Breast epithelium (tissue), 4 donors: ENCODE results near the gene MED8. TPM values are rescaled to one million over a fixed set of nuclear protein-coding genes. Genes with fewer than 3 reads are reported as not detected.

Experiments
- DNase-seq, 2 donors: peaks; one replicate each; pipeline ENCODE4 v3.0.0-alpha.2; 2019; ENCODE audit warnings: low spot score in 2 of 2
- H3K27ac ChIP-seq, 2 donors: fragments of 200-600 bp; sonication (generic) in 1 of 2; one replicate each; pipeline ENCODE4 v1.5.1; 2016 to 2019; ENCODE audit warnings: mild to moderate bottlenecking in 1 of 2
- H3K27me3 ChIP-seq, 2 donors: fragments of 200-600 bp; sonication (generic) in 1 of 2; one replicate each; pipeline versions ENCODE4 v1.5.1 to v1.6.0; 2017 to 2019; ENCODE audit warnings: control low read depth in 1 of 2, mild to moderate bottlenecking in 1 of 2
- H3K36me3 ChIP-seq: fragments of 200-600 bp; one replicate; pipeline ENCODE4 v1.5.1; 2019
- H3K4me1 ChIP-seq, 2 donors: fragments of 200-600 bp; sonication (generic); one replicate each; pipeline ENCODE4 v1.5.1; 2016 to 2019; ENCODE audit warnings: control low read depth in 1 of 2
- H3K4me3 ChIP-seq, 3 donors: fragments of 200-600 bp; sonication (generic); 1 replicate in 2 of 3; 2 replicates in 1 of 3; pipeline ENCODE4 v1.5.1; 2016 to 2019; ENCODE audit warnings: mild to moderate bottlenecking in 3 of 3, moderate library complexity in 2 of 3
- H3K9me3 ChIP-seq, 2 donors: fragments of 200-600 bp; sonication (generic) in 1 of 2; one replicate each; pipeline ENCODE4 v1.5.1; 2016 to 2019; ENCODE audit warnings: control low read depth in 1 of 2
- POLR2A ChIP-seq: fragments of 450-650 bp; IDR thresholded peaks from one replicate; pipeline ENCODE4 v1.6.1; 2016; ENCODE audit warnings: antibody characterized with exemption, mild to moderate bottlenecking, moderate library complexity
- POLR2AphosphoS5 ChIP-seq, 3 donors: sonication (generic); formaldehyde crosslinking; IDR thresholded peaks; one replicate each; pipeline ENCODE4 v1.6.1; 2017; ENCODE audit warnings: antibody characterized with exemption in 3 of 3
- intact Hi-C: fragments of 100-400 bp; cut with DNase I; formaldehyde crosslinking; loops from one replicate; pipeline ENCODE4 v1.15.1; 2023; ENCODE audit warnings: low total_unique reads
- total RNA-seq, 3 donors: library from RNA; depleted of rRNA; stranded (reverse); fragments of >200 nt; gene quantifications; one replicate each; pipeline ENCODE4 v1.1.0, GENCODE V29; 2016
- TF ChIP-seq, protein P1 (sequence below), 3 donors: fragments of 450-650 bp; IDR thresholded peaks; one replicate each; pipeline ENCODE4 v1.5.1; 2016 to 2017; ENCODE audit warnings: antibody characterized with exemption in 3 of 3, mild to moderate bottlenecking in 3 of 3, moderate library complexity in 3 of 3

Gene MED8
- total RNA-seq, 3 donors from 2014 or later = 38.3 to 42.9 (median 38.8) TPM

DNA sequence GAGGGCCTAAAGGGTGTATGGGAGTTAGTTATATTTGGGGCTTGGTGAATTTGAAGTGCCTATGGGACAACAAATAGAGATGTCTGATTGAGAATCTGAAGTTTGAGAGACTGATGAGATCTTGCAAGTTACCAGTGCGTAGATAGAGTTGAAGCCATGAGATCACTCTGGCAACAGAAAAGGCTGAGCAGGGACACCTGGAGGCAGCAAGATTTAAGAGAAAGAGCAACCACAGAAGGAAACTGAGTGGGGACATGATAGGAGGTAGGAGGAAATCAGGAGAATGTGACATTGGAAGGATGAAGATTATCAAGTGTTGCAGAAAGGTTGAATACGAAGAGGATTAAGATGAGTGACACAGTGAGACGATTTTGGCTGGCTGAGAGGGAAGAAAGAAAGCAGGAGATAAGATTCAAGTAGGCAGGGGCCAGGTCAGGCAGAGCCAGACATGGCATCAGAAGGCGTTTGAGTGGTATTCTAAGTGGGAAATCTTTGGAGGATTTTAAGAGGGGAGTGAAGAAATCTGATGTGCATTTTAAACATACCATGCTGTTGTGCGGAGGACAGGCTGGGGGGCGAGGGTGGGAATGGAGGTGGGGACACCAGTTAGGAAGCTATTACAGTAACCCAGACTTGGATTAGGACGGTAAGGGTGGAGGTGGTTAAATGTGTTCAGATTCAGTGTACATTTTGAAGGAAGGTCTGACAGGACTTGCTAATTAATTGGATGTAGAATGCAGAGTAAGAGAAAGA, 55.0 kb downstream of the MED8 start:
- Histone ChIP-seq H3K4me3 (no peak overlapping the region), H3K4me1 (no peaks in the 10 kb centered on the region), H3K27me3 (no peaks in the 10 kb centered on the region), H3K36me3 (no peaks in the 10 kb centered on the region), H3K9me3 (no peaks in the 10 kb centered on the region), H3K27ac (no peak overlapping the region)
- intact Hi-C loops = no loop called here
- TF ChIP-seq POLR2AphosphoS5 (IDR thresholded peaks at IDR 0.05) = no peak
- TF ChIP-seq, protein P1, sequence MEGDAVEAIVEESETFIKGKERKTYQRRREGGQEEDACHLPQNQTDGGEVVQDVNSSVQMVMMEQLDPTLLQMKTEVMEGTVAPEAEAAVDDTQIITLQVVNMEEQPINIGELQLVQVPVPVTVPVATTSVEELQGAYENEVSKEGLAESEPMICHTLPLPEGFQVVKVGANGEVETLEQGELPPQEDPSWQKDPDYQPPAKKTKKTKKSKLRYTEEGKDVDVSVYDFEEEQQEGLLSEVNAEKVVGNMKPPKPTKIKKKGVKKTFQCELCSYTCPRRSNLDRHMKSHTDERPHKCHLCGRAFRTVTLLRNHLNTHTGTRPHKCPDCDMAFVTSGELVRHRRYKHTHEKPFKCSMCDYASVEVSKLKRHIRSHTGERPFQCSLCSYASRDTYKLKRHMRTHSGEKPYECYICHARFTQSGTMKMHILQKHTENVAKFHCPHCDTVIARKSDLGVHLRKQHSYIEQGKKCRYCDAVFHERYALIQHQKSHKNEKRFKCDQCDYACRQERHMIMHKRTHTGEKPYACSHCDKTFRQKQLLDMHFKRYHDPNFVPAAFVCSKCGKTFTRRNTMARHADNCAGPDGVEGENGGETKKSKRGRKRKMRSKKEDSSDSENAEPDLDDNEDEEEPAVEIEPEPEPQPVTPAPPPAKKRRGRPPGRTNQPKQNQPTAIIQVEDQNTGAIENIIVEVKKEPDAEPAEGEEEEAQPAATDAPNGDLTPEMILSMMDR (IDR thresholded peaks at IDR 0.05) = no peak
- TF ChIP-seq POLR2A = no peak
- no peak for DNase-seq

Other genes starting within 250 kb of the MED8 start
- 10 to 100 TPM; 34.9 to 61.6 (median 46.4) TPM for gene EBNA1BP2, start 217.5 kb downstream of the MED8 start, total RNA-seq
- gene CFAP57, start 217.5 kb downstream of the MED8 start, total RNA-seq = under 1 TPM; 0.16 to 0.88 (median 0.66) TPM
- gene TMEM125, start 119.8 kb downstream of the MED8 start, total RNA-seq = 10 to 100 TPM in 2 of 3 donors, not detected in 1; 19.3 to 30.1 TPM
- gene C1orf210, start 104.2 kb downstream of the MED8 start, total RNA-seq = 10 to 100 TPM in 1 of 3 donors, 1 to 10 TPM in 1, not detected in 1; 7.2 to 31.3 TPM
- gene TIE1, start 88.8 kb downstream of the MED8 start, total RNA-seq = 10 to 100 TPM in 2 of 3 donors, 1 to 10 TPM in 1; 9.4 to 39.0 (median 24.2) TPM
- not detected for gene MPL, start 52.0 kb downstream of the MED8 start, total RNA-seq
- 1 to 10 TPM; 1.3 to 5.8 (median 1.3) TPM for gene CDC20, start 30.8 kb downstream of the MED8 start, total RNA-seq
- 10 to 100 TPM; 45.9 to 60.6 (median 55.5) TPM for gene ELOVL1, start 21.8 kb downstream of the MED8 start, total RNA-seq
- gene SZT2, start 99 bp upstream of the MED8 start, total RNA-seq = 10 to 100 TPM; 29.1 to 49.2 (median 44.3) TPM
- 10 to 100 TPM; 66.6 to 79.3 (median 70.1) TPM for gene HYI, start 64.1 kb upstream of the MED8 start, total RNA-seq
- 100 to 1,000 TPM; 109 to 149 (median 116) TPM for gene PTPRF, start 141.1 kb upstream of the MED8 start, total RNA-seq